Measurements from ENCODE around the gene MPO. TPM values are rescaled to one million over a fixed set of nuclear protein-coding genes. Genes with fewer than 3 reads are reported as not detected.

MPO gene
- total and polyA plus RNA-seq, 2 of the 4 experiments (the other 2 are of a cell fraction): not detected

DNA sequence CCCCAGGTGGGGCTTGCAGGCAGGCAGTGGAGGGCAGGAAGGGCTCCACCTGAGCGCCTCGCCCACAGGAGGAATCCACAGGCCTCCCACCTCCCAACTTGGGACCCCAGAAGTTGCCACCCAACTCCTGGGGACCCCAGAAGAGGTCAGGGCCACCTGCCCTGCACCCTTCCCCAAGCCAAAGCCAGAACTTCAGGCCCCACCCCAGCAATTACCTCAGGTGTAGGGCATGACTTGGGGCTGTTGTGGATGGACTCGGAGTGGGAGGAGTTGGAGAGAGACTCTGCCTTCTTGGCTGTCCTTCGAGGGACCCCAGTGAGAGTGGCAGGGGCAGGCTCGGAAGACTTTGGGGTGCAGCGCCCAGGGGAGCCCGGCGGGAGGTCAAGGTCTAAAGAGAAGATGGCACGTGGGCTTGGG, 37.3 kb upstream of the MPO start:
- Histone ChIP-seq H3K4ac (ENCODE audit: low read depth, low read length) (no peak overlapping the region), H2AK9ac (replicated peaks; ENCODE audit: low read depth, low read length, poor library complexity) (no peak overlapping the region), H3K18ac (ENCODE audit: low read depth, low read length) (no peak overlapping the region), H4K20me1 (ENCODE audit: insufficient read depth, low read length) (no peaks in the 10 kb centered on the region), H4K8ac (ENCODE audit: low read depth in 2 of 2, low read length in 2 of 2) (no peak overlapping the region), H3K4me1 (ENCODE audit: control insufficient read depth, insufficient read depth, low read length) (no peaks in the 10 kb centered on the region), H3K9ac (ENCODE audit: low read depth, low read length) (no peak overlapping the region), H2BK15ac (ENCODE audit: low read depth, low read length) (no peak overlapping the region), H3K27ac (ENCODE audit: insufficient read depth, low read length) (no peak overlapping the region), H3K79me1 (ENCODE audit: low read depth in 1 of 2, low read length in 2 of 2) (no peaks in the 10 kb centered on the region), H3K27me3 (ENCODE audit: control insufficient read depth, insufficient read depth, low read length) (no peaks in the 10 kb centered on the region; the same call in 1 of the 2 replicates), H3K23ac (ENCODE audit: low read depth, low read length) (no peak overlapping the region), H3K9me1 (ENCODE audit: insufficient read depth, low read length) (no peaks in the 10 kb centered on the region), H2AK5ac (ENCODE audit: low read depth, low read length) (no peak overlapping the region), H3K56ac (ENCODE audit: extremely low read depth, insufficient read depth, low read length) (no peak overlapping the region), H3K4me2 (ENCODE audit: low read depth, low read length) (no peak overlapping the region), H3K4me3 (ENCODE audit: insufficient read depth, low read depth, low read length) (no peak overlapping the region), H2AFZ (replicated peaks; ENCODE audit: low read length, poor library complexity) (no peak overlapping the region), H3K36me3 (ENCODE audit: control insufficient read depth, insufficient read depth, low read length) (peaks cover 3% of the 10 kb centered on the region; the same call in 1 of the 2 replicates), H4K5ac (ENCODE audit: low read depth, low read length) (no peak overlapping the region), H2BK5ac (ENCODE audit: low read depth, low read length, poor library complexity, severe bottlenecking) (no peak overlapping the region), H2BK20ac (ENCODE audit: low read depth, low read length) (no peak overlapping the region), H3K14ac (replicated peaks; ENCODE audit: low read depth, low read length) (no peak overlapping the region), H4K91ac (ENCODE audit: insufficient read depth, low read depth, low read length) (no peak overlapping the region), H3K9me3 (ENCODE audit: control insufficient read depth, insufficient read depth, low read length) (no peaks in the 10 kb centered on the region), H2BK120ac (ENCODE audit: low read depth, low read length) (no peak overlapping the region)
- no peak for DNase-seq
- dilution Hi-C loops (cut with HindIII; ENCODE audit: low sequenced_read_pairs, unreplicated experiment): no loop called here
- intact Hi-C loops (cut with micrococcal nuclease): no loop called here
- POLR2A ChIA-PET (ENCODE audit: unreplicated experiment): interaction anchor here (0.9 kb wide), 1 partner anchor 34 kb away, joined by 3 read pairs; the partner anchor contains the start of gene SUPT4H1
- BruUV-seq (replicated peaks): no TSS peak
- in situ Hi-C loops (cut with MboI; ENCODE audit: low sequenced_read_pairs): loop anchor here (5.0 kb wide), 2 partner anchors 99 to 129 kb away; partner anchors contain the start of gene RNF43
- WGBS, 2 experiments (ENCODE audit: extremely low coverage in 2 of 2, insufficient read length in 1 of 2): 88% methylated on average over 3 of the region's 9 CpGs; no CpG with 5 or more reads in 1 of the 2 experiments
- TF ChIP-seq CHD1 (IDR thresholded peaks at IDR 0.05; ENCODE audit: low read depth, low read length): no peak
- TF ChIP-seq RCOR1 (IDR thresholded peaks at IDR 0.05; ENCODE audit: insufficient replicate concordance, low read length): no peak
- TF ChIP-seq MAFK (IDR thresholded peaks at IDR 0.05; ENCODE audit: low read depth, low read length): no peak
- TF ChIP-seq BHLHE40 (IDR thresholded peaks at IDR 0.05; ENCODE audit: low read depth, low read length): no peak
- TF ChIP-seq RAD21 (IDR thresholded peaks at IDR 0.05; ENCODE audit: low read length): no peak
- CTCF ChIA-PET: interaction anchor here (0.6 to 1.7 kb wide), 13 partner anchors 18 to 130 kb away, joined by 3 to 21 read pairs (median 4); partner anchors contain the start of genes RNF43 and SUPT4H1
- no peak for ATAC-seq (ENCODE audit: low read depth)
